Measurements from ENCODE around the gene SELENON.

- TF ChIP-seq, protein P1, sequence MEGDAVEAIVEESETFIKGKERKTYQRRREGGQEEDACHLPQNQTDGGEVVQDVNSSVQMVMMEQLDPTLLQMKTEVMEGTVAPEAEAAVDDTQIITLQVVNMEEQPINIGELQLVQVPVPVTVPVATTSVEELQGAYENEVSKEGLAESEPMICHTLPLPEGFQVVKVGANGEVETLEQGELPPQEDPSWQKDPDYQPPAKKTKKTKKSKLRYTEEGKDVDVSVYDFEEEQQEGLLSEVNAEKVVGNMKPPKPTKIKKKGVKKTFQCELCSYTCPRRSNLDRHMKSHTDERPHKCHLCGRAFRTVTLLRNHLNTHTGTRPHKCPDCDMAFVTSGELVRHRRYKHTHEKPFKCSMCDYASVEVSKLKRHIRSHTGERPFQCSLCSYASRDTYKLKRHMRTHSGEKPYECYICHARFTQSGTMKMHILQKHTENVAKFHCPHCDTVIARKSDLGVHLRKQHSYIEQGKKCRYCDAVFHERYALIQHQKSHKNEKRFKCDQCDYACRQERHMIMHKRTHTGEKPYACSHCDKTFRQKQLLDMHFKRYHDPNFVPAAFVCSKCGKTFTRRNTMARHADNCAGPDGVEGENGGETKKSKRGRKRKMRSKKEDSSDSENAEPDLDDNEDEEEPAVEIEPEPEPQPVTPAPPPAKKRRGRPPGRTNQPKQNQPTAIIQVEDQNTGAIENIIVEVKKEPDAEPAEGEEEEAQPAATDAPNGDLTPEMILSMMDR (IDR thresholded peaks at IDR 0.05; ENCODE audit: insufficient read depth, low read length), result no peak
- no peak for TF ChIP-seq POLR2AphosphoS5 (IDR thresholded peaks at IDR 0.05; ENCODE audit: low read depth)
Measured at GRCh38 chr1:25760871-25761270, 39.1 kb upstream of the SELENON start.
